NCI-H2081 (cell line): Measurements from ENCODE around the gene SEPTIN10.
A peak's percentile ranks its signal among the peaks of the same experiment; 100 is the strongest.
"Not testable (repeated sequence)": the region's sequence is repeated elsewhere in the genome, so short reads cannot be mapped to it uniquely, and the experiment has no call there.

Experiments used
- DNase-seq, 2 experiments: peaks; one replicate each; lab custom pipeline; 2025; lab: John Stamatoyannopoulos, UW

SEPTIN10 gene

DNA sequence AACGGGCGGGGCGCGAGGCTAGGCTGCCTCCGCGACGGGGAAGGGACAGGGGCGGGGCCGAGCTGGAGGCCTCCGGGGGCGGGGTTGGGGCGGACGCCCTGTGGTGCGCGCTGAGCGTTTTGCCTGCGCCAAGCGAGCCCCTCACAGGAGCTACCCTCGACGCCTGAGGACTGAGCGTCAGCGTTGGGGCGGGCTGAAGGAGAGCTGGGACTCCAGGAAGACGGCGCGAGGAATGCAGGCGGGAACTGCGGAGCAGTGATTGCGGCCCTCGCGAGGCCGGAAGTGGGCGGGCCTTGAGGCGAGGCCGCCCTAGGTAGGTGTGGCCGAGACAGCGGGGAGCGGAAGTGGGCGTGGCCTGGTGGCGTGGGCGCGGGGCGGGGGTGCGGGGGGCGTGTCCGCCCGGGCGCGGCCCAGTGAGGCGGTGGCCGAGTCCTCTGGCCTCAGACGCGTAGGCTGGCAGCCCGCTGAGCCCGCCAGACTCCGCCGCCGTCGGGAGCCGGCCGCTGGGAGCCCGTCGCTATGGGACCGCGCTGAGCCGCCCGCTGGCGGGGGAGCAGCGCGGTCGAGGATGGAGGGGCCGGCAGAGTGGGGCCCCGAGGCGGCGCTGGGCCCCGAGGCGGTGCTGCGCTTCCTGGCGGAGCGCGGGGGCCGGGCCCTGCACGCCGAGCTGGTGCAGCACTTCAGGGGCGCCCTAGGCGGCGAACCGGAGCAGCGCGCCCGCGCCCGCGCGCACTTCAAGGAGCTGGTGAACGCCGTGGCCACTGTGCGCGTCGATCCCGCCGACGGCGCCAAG, at the start of gene SEPTIN10, which contains the start of gene SOWAHC:
Gene SEPTIN10, minus strand, starts transcription at position 45 of the 793 bp plus-strand sequence. CDS start 139 bp downstream, outside the sequence.
Gene SOWAHC, plus strand, starts transcription at position 443 of the 793 bp plus-strand sequence. Its CDS starts 126 bp downstream, at position 569.
- DNase-seq: peak; percentile 86 to 91

GRCh38 chr2:109662889-109663288, 49.1 kb upstream of the SEPTIN10 start:
- no peak for DNase-seq

GRCh38 chr2:109660046-109660860, 46.5 kb upstream of the SEPTIN10 start:
- no peak for DNase-seq

GRCh38 chr2:109659396-109660045, 45.8 kb upstream of the SEPTIN10 start:
- no peak for DNase-seq

GRCh38 chr2:109655287-109655686, 41.5 kb upstream of the SEPTIN10 start:
- DNase-seq: no peak

DNA sequence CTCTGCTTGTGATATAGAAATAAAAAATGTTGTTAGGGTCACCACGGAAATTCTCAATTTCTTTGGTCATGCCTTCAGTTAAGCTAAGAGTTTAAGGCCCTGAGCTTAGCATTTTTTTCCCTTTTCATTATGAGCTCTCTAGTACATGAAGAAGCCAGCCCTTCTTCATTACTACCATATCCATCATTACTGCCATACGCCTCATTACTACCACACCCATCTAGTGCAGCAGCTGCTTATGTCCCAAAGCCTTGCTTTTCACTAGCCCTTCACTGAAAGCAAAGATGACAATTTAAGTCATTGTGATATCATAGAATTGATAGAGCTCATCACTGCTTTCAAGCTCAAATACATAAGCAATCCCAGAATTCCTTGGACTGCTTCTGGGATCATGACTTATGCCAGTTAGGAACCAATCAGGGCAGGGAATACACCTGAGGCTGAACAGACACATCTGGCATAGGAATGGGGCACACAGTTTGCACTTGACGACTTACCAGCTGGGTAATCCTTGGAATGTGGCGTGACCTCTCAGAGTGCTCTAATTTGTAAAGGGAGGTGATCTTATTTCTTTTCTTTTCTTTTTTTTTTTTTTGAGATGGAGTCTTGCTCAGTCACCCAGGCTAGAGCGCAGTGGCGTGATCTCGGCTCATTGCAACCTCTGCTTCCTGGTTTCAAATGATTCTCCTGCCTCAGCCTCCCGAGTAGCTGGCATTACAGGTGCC, 40.7 kb upstream of the SEPTIN10 start:
- DNase-seq: no peak

- no peak for DNase-seq
These were observed 36.2 kb upstream of the SEPTIN10 start for GRCh38 chr2:109649736-109650695.

DNA sequence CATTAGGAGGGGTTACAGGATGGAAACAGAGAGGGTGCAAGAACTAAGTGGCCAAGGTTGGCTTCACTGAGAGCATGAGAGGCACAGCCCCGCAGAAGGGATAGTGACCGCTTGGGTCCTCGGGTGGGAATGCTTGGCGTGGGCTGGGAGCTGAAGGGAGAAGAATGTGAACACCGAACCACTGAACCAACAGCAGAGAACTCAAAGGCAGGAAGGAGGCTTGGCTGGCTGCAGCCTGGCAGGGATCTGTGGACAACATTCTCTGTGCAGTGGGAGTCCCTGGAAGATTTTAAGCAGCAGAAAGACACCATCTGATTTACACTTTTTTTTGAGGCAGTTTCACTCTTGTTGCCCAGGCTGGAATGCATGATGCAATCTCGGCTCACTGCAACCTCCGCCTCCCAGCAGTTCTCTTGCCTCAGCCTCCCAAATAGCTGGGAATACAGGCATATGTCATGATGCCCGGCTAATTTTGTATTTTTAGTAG, 34.3 kb upstream of the SEPTIN10 start:
- DNase-seq: no peak

GRCh38 chr2:109647636-109648035, 33.9 kb upstream of the SEPTIN10 start:
- DNase-seq: no peak

DNA sequence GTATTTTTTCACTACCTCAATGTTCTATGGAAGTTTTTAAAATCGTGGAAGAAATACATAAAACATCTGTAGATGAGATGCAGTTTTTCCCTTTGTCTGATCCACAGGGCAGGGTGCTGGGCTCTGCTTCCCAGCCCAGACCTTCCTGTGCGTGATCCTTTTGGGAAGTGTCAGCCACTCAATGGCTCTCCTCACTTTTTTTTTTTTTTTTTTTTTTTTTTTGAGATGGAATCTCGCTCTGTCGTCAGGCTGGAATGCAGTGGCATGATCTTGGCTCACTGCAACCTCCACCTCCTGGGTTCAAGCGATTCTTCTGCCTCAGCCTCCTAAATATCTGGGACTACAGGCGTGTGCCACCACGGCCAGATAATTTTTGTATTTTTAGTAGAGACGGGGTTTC, 33.2 kb upstream of the SEPTIN10 start:
- DNase-seq: no peak

DNA sequence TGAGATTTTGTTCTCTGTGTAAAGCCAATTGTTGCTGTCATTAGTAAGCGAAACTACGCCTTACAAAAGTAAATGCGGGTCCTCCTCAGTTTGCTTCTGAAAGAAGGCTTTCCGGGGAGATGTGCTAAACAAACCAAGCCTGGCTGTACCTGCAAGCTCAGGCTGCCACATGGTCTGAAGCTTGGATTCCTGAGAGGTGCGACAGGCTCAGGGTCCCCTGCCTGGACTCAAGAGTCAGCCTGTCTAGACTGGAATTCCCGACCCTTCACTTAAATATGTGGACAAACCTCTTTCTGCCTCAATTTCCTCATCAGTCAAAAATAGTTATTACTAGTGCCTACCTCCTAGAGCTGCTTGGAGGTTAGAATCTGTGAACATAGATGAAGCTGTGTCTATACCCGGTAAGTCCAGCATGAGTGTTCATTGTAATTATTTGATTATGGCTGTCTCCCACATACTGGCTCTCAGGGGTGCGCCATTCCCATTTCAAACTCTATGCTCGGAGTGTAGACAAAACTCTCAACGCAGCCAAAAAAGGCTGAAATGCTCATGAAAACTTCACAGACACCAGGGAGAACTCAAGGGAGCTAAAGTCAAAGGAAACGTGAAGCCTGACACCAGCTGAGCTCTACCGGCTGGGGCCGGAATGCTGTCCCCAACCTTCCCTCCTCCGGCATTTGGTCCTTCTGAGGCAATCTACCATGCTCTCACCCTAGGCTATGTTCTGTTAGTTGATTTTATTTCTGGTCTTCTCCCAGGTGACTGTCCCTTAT, 31.8 kb upstream of the SEPTIN10 start:
- no peak for DNase-seq

DNA sequence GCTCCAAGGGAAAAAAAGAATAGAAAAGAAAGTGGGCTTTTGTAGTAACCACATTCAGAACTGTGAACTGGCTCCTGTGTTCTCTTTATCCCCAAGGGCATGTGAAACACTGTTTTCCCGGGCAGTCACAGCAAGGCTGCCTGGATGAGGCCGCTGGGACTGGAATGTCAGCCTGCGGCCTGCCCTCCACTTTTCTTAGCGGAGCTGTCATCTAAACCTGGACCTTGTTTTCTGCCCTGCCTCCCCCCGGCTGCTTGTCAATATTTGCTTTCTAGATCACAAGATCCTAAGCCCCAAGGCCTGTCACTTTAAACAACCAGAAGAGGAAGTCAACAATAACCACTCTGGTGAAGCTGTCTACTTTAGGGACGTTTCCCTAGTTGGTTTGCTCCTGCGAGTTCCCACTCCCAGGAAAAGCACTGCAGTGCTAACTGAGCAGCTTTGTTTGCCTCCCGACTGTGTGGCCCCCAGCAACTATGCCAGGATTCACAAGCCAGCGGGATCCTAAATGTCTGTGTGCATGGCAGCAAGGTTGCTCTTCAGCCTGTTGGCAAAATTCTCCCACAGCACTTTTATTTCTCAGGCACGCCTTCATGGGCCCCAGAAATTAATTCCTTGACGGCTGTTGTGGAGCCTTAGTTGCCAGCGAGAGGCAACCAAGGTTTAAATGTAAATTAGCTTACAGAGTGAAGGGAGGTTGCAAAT, 31.0 kb upstream of the SEPTIN10 start:
- DNase-seq: peak; percentile 30 to 66

DNA sequence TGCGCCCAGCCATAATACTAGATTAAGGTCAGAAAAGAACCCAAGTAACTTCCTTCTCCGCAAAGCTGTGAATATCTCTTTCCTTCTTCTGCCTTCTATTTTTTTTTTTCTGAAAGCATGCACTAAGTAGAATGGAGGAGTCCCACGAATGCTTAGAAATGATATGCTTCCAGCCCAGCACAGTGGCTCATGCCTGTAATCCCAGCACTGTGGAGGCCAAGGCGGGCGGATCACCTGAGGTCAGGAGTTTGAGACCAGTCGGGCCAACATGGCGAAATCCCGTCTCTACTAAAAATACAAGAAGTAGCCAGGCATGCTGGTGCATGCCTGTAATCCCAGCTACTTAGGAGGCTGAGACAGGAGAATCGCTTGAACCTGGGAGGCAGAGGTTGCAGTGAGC, 26.2 kb upstream of the SEPTIN10 start:
- DNase-seq: not testable (repeated sequence)

DNA sequence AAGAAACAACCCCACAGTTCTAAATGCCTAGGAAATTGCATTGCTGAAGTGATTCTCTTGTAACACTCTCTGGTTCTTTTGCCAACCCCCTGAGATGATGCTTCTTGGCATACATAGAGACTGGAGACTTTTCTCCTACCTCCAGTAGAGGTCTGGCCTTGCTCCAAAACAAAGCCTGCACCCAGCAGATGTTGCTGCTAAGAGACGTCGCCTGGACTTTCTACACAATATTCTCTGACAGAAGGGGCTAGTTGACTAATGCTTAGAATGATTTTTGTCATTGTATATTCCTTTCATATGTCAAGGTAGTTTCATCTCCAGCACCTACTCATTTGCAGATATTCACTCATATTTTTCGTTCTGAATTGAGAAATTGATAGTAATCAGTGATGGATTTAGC, 25.0 kb upstream of the SEPTIN10 start:
- DNase-seq: peak; percentile 26 to 58

DNA sequence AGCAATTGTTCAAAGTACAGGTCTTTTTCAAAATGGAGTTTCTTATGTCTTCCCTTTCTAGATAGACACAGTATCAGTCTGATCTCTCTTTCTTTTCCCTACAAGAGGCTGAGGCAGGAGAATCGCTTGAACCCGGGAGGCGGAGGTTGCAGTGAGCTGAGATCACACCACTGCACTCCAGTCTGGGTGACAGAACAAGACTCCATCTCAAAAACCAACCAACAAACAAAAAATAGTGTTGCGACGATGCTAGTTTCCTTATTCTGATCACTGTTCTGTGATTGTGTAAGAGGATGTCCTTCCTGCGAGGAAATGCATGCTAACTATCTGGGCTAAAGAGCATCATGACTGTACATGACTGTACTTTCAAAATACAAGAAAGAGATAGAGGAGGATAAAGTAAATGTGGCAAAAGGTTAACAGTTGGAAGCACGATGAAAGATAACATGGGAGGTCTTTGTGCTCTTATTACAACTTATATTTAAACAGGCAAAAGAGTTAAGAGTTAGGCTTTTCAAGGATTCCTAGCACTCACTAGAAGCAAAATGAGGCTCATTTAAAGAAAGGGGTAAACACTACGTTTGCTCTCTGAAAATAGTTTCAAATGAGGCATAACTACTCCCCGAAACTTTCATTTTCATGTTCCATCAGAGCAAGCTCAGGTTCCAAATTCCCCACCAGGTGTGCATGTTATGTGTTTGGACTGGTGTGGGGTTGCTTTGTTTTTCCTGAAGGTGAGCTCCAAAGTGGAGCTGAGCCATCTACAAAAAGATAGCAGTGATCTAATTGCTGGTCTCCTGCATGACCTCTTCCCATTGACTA, 24.2 kb upstream of the SEPTIN10 start:
- DNase-seq: no peak

GRCh38 chr2:109636317-109636716, 22.6 kb upstream of the SEPTIN10 start:
- DNase-seq: no peak

DNA sequence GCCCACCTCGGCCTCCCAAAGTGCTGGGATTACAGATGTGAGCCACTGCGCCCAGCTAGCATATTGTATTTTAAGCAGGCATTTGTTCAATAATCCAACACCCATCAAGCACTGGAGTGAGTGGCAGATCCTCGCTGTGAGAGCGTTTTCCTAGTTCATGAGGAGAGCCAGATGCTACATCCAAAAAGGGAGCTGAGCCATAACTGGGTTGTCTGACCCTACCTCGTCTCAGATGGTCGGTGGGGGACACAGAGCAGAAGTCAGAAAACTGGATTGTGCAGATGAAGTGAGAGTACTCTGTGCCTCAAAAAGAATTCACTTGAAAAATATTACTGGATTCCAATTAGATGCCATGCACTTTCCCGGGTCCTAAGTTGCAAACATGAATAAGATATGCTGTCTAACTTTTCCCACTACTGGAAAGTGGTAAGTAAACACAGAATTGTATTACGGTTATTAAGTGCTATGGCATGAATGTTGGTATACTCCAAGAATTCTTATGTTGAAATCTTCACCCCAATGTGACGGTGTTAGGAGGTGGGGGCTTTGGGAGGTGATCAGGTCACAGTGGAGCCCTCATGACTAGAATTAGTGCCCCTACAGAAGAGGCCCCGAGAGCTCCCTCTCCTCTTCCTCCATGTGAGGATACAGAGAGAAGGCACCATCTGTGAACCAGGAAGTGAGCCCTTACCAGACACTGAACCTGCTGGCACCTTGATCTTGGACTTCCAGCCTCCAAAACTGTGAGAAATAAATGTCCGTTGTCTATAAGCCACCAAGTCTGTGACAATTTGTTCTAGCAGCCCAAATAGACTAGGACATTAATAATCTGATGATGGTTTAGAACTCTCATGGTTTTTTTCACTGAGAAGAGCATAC, 21.9 kb upstream of the SEPTIN10 start:
- no peak for DNase-seq
